ENCODE measurements around the gene DR1.

- TF ChIP-seq, protein P1, sequence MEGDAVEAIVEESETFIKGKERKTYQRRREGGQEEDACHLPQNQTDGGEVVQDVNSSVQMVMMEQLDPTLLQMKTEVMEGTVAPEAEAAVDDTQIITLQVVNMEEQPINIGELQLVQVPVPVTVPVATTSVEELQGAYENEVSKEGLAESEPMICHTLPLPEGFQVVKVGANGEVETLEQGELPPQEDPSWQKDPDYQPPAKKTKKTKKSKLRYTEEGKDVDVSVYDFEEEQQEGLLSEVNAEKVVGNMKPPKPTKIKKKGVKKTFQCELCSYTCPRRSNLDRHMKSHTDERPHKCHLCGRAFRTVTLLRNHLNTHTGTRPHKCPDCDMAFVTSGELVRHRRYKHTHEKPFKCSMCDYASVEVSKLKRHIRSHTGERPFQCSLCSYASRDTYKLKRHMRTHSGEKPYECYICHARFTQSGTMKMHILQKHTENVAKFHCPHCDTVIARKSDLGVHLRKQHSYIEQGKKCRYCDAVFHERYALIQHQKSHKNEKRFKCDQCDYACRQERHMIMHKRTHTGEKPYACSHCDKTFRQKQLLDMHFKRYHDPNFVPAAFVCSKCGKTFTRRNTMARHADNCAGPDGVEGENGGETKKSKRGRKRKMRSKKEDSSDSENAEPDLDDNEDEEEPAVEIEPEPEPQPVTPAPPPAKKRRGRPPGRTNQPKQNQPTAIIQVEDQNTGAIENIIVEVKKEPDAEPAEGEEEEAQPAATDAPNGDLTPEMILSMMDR (conservative IDR thresholded peaks at IDR 0.05; ENCODE audit: low read depth, low read length): no peak
- TF ChIP-seq EZH2 (IDR thresholded peaks at IDR 0.05; ENCODE audit: borderline replicate concordance, low read depth, low read length, poor library complexity, severe bottlenecking): no peak
Measured at GRCh38 chr1:93415296-93415695, 69.6 kb downstream of the DR1 start.

All from A673 (cell line).